IMR-90 (cell line): Measurements from ENCODE around the gene GTF2F2. TPM values are rescaled to one million over a fixed set of nuclear protein-coding genes. Genes with fewer than 3 reads are reported as not detected.
A peak's percentile ranks its signal among the peaks of the same experiment; 100 is the strongest.

ENCODE experiments used
- ATAC-seq: fragments of 200-7000 bp; cut with Tn5 transposase; 2 replicates; pipeline ENCODE4 v1.9.1; 2020; ENCODE audit warnings: low read depth, mild to moderate bottlenecking, moderate library complexity
- BruUV-seq: library from RNA; stranded (reverse); fragments of 400-500 nt; replicated peaks from 2 replicates; lab custom pipeline; 2021; lab: Mats Ljungman, UMichigan
- CTCF ChIA-PET: fragments of 300-600 bp; formaldehyde crosslinking; extraction: SDS; loops from one replicate; lab custom pipeline; 2021; ENCODE audit warnings: antibody characterized with exemption; lab: Yijun Ruan, JAX
- POLR2A ChIA-PET: fragments of 300-600 bp; sonication (Branson Sonifier 250); formaldehyde crosslinking; loops from one replicate; lab custom pipeline; 2022; ENCODE audit warnings: antibody characterized with exemption; ENCODE audit not compliant: unreplicated experiment; lab: Charles Lee
- DNase-seq: peaks from one replicate; pipeline ENCODE4 v3.0.0; 2013
- H2AFZ ChIP-seq: replicated peaks from 2 replicates; pipeline ENCODE3; 2013; ENCODE audit warnings: low read length, mild to moderate bottlenecking; ENCODE audit not compliant: poor library complexity
- H2AK5ac ChIP-seq: 2 replicates; pipeline ENCODE4 v1.6.1; 2013; ENCODE audit warnings: low read depth, low read length, inconsistent platforms
- H2AK9ac ChIP-seq: replicated peaks from 2 replicates; pipeline ENCODE3; 2013; ENCODE audit warnings: mild to moderate bottlenecking, low read depth, low read length, moderate library complexity; ENCODE audit not compliant: poor library complexity
- H2BK120ac ChIP-seq: 2 replicates; pipeline ENCODE4 v1.6.1; 2013; ENCODE audit warnings: low read depth, low read length, inconsistent platforms
- H2BK15ac ChIP-seq: 3 replicates; pipeline ENCODE4 v1.6.1; 2013; ENCODE audit warnings: low read depth, low read length, inconsistent platforms
- H2BK20ac ChIP-seq: 2 replicates; pipeline ENCODE4 v1.6.1; 2013; ENCODE audit warnings: low read depth, mild to moderate bottlenecking, inconsistent platforms, low read length, moderate library complexity
- H2BK5ac ChIP-seq: 2 replicates; pipeline ENCODE4 v1.6.1; 2013; ENCODE audit warnings: mild to moderate bottlenecking, low read depth, low read length, inconsistent platforms; ENCODE audit not compliant: poor library complexity, severe bottlenecking
- H3K14ac ChIP-seq: replicated peaks from 2 replicates; pipeline ENCODE4 v1.6.1; 2013; ENCODE audit warnings: low read depth, low read length, inconsistent platforms
- H3K18ac ChIP-seq: 2 replicates; pipeline ENCODE4 v1.6.1; 2013; ENCODE audit warnings: low read depth, low read length, control low read depth
- H3K23ac ChIP-seq: 2 replicates; pipeline ENCODE4 v1.6.1; 2013; ENCODE audit warnings: low read depth, low read length, inconsistent platforms
- H3K27ac ChIP-seq: 2 replicates; pipeline ENCODE4 v1.5.1; 2013; ENCODE audit warnings: mild to moderate bottlenecking, control low read depth, low read length; ENCODE audit not compliant: insufficient read depth
- H3K27me3 ChIP-seq: 2 replicates; pipeline ENCODE4 v1.6.1; 2013; ENCODE audit warnings: low read length; ENCODE audit not compliant: control insufficient read depth, insufficient read depth
- H3K36me3 ChIP-seq: 2 replicates; pipeline ENCODE4 v1.6.1; 2013; ENCODE audit warnings: low read length, mixed read lengths; ENCODE audit not compliant: control insufficient read depth, insufficient read depth
- H3K4ac ChIP-seq: 2 replicates; pipeline ENCODE4 v1.6.1; 2013; ENCODE audit warnings: low read depth, low read length, inconsistent platforms
- H3K4me1 ChIP-seq: 2 replicates; pipeline ENCODE4 v1.6.1; 2013; ENCODE audit warnings: low read length, mixed read lengths; ENCODE audit not compliant: control insufficient read depth, insufficient read depth
- H3K4me2 ChIP-seq: 2 replicates; pipeline ENCODE4 v1.6.1; 2013; ENCODE audit warnings: low read depth, mild to moderate bottlenecking, control low read depth, low read length, moderate library complexity
- H3K4me3 ChIP-seq: 2 replicates; pipeline ENCODE4 v1.5.1; 2013; ENCODE audit warnings: low read depth, mild to moderate bottlenecking, control low read depth, low read length, moderate library complexity; ENCODE audit not compliant: insufficient read depth
- H3K56ac ChIP-seq: 2 replicates; pipeline ENCODE4 v1.6.1; 2013; ENCODE audit warnings: low read length, inconsistent platforms; ENCODE audit not compliant: insufficient read depth; ENCODE audit errors: extremely low read depth
- H3K79me1 ChIP-seq, 2 experiments: 2 replicates each; pipeline ENCODE4 v1.6.1; 2013; ENCODE audit warnings: low read length in 2 of 2, inconsistent platforms in 1 of 2, low read depth in 1 of 2
- H3K9ac ChIP-seq: 2 replicates; pipeline ENCODE4 v1.6.1; 2013; ENCODE audit warnings: low read depth, low read length, control low read depth
- H3K9me1 ChIP-seq: 2 replicates; pipeline ENCODE4 v1.6.1; 2013; ENCODE audit warnings: low read length, inconsistent platforms; ENCODE audit not compliant: insufficient read depth
- H3K9me3 ChIP-seq: 2 replicates; pipeline ENCODE4 v1.6.1; 2013; ENCODE audit warnings: low read length; ENCODE audit not compliant: control insufficient read depth, insufficient read depth
- H4K20me1 ChIP-seq: 2 replicates; pipeline ENCODE4 v1.6.1; 2013; ENCODE audit warnings: low read length, inconsistent platforms; ENCODE audit not compliant: insufficient read depth
- H4K5ac ChIP-seq: 2 replicates; pipeline ENCODE4 v1.6.1; 2013; ENCODE audit warnings: mild to moderate bottlenecking, low read depth, low read length, control low read depth
- H4K8ac ChIP-seq, 2 experiments: 2 replicates each; pipeline ENCODE4 v1.6.1; 2013; ENCODE audit warnings: low read depth in 2 of 2, low read length in 2 of 2, control low read depth in 1 of 2, inconsistent platforms in 1 of 2
- H4K91ac ChIP-seq: 2 replicates; pipeline ENCODE4 v1.6.1; 2013; ENCODE audit warnings: low read depth, low read length, inconsistent platforms; ENCODE audit not compliant: insufficient read depth
- FOS ChIP-seq: fragments of 150-350 bp; IDR thresholded peaks from 2 replicates; pipeline ENCODE4 v1.6.1; 2016; ENCODE audit warnings: low read depth, low read length
- WGBS, 2 experiments: methylation state at CpG; one replicate each; pipeline versions ENCODE4 v1.1.5 to v1.1.7; 2013; ENCODE audit warnings: missing lambda C conversion rate in 2 of 2; ENCODE audit not compliant: insufficient read length in 1 of 2; ENCODE audit errors: extremely low coverage in 2 of 2; 5-methylcytosine and 5-hydroxymethylcytosine counted together
- dilution Hi-C: fragments of 300-500 bp; cut with HindIII; formaldehyde crosslinking; loops from one replicate; pipeline ENCODE4 v1.14.3; 2018; ENCODE audit warnings: low sequenced_read_pairs; ENCODE audit not compliant: unreplicated experiment
- in situ Hi-C: fragments of 300-500 bp; cut with MboI; formaldehyde crosslinking; loops from 3 replicates; pipeline ENCODE4 v1.14.3; 2019; ENCODE audit warnings: low sequenced_read_pairs, inconsistent platforms, mixed read lengths
- intact Hi-C: fragments of 100-400 bp; cut with micrococcal nuclease; formaldehyde crosslinking; loops from 2 replicates; pipeline ENCODE4 v1.10.0; 2022
- polyA plus RNA-seq, 3 experiments: library from polyadenylated mRNA; depleted of rRNA; stranded (reverse); fragments of >200 nt; gene quantifications; 2 replicates each; pipeline ENCODE4 v1.2.3, GENCODE V29; 2012; ENCODE audit warnings: low replicate concordance in 1 of 3
- total RNA-seq: library from RNA; depleted of rRNA; stranded (reverse); fragments of >200 nt; gene quantifications from 2 replicates; pipeline ENCODE4 v1.2.3, GENCODE V29; 2012
- TF ChIP-seq, protein P1 (sequence below): fragments of 150-350 bp; IDR thresholded peaks from 2 replicates; pipeline ENCODE4 v1.6.1; 2017; ENCODE audit warnings: mild to moderate bottlenecking, antibody characterized with exemption, low read length, low read depth

The GTF2F2 gene
- total and polyA plus RNA-seq, 2 of the 4 experiments (the other 2 are of a cell fraction), result 16.5 to 21.0 TPM

DNA sequence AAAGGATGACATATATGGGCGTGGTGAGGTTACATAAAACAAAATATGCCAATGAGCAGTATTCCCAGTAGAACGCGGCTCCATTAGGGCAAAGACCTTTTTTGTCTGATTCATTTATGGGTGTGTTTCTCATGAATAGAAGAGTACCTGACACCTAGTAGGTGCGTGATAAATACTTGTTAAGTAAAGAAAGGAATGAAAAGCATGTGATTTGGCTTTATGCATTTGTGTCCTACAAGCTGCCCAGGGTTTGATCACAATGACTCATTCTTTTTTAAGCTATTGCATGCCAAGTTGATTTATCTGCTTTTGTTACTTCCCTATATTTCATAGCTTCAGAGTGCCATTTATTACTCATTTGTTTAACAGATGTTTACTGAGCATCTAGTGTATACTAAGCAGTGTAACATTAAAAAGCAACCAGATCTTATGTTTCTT is 99.6 kb downstream of the GTF2F2 start:
- DNase-seq (peak; percentile 44), ATAC-seq (peak; percentile 36; the same call in 1 of the 2 replicates)
- ChIA-PET POLR2A (no interaction called here), CTCF (interaction anchor here (0.6 kb wide), 2 partner anchors 10 to 199 kb away, joined by 3 read pairs; no protein-coding TSS in a partner anchor)
- WGBS, 2 experiments, result 94% methylated on average over 2 of the region's 4 CpGs; no CpG with 5 or more reads in 1 of the 2 experiments
- Histone ChIP-seq H3K18ac (no peak overlapping the region), H2AFZ (no peak overlapping the region), H3K56ac (no peak overlapping the region), H3K27ac (no peak overlapping the region), H3K9me3 (no peaks in the 10 kb centered on the region), H3K79me1 (peaks cover 33 to 42% of the 10 kb centered on the region in 2 experiments), H4K20me1 (no peaks in the 10 kb centered on the region), H2AK9ac (no peak overlapping the region), H2BK120ac (no peak overlapping the region), H3K36me3 (peaks cover 2% of the 10 kb centered on the region), H4K5ac (no peak overlapping the region), H3K14ac (no peak overlapping the region), H3K4ac (0 out of 2 replicates have a peak overlapping the region, but pooled peaks have one; percentile 1), H4K91ac (no peak overlapping the region), H3K27me3 (no peaks in the 10 kb centered on the region), H3K4me3 (no peak overlapping the region), H2BK5ac (no peak overlapping the region), H2AK5ac (no peak overlapping the region), H3K4me2 (no peak overlapping the region), H3K4me1 (peaks cover 2% of the 10 kb centered on the region; the same call in 1 of the 2 replicates), H3K23ac (no peak overlapping the region), H3K9me1 (peaks cover 2% of the 10 kb centered on the region; the same call in 1 of the 2 replicates), H4K8ac (no peak overlapping the region), H2BK15ac (no peak overlapping the region), H2BK20ac (no peak overlapping the region), H3K9ac (no peak overlapping the region)
- no peak for TF ChIP-seq FOS
- TF ChIP-seq, protein P1, sequence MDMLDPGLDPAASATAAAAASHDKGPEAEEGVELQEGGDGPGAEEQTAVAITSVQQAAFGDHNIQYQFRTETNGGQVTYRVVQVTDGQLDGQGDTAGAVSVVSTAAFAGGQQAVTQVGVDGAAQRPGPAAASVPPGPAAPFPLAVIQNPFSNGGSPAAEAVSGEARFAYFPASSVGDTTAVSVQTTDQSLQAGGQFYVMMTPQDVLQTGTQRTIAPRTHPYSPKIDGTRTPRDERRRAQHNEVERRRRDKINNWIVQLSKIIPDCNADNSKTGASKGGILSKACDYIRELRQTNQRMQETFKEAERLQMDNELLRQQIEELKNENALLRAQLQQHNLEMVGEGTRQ, result no peak
- BruUV-seq, result no TSS peak
- intact Hi-C loops, result no loop called here
- dilution Hi-C loops, result no loop called here
- in situ Hi-C loops, result no loop called here
